K562 (cell line): ENCODE data around the gene GATAD2B. TPM values are rescaled to one million over a fixed set of nuclear protein-coding genes. Genes with fewer than 3 reads are reported as not detected.

ENCODE experiments used
- BHLHE40 ChIP-seq: IDR thresholded peaks from 2 replicates; pipeline ENCODE4 v1.6.1; 2011; ENCODE audit warnings: low read length, improper control_type of control experiment
- CBX3 ChIP-seq, 2 experiments: IDR thresholded peaks; 1 replicate in 1 of 2; 2 replicates in 1 of 2; pipeline ENCODE4 v1.6.1; 2012; ENCODE audit warnings: inconsistent platforms in 2 of 2, low read length in 2 of 2, borderline replicate concordance in 1 of 2, control low read depth in 1 of 2
- CBX5 ChIP-seq: IDR thresholded peaks from 2 replicates; pipeline ENCODE4 v1.6.1; 2014; ENCODE audit warnings: low read depth, borderline replicate concordance
- CHCHD3 ChIP-seq: fragments of 250-450 bp; sonication (Bioruptor Pico); IDR thresholded peaks from 2 replicates; pipeline ENCODE4 v2.1.2; 2022; ENCODE audit warnings: mild to moderate bottlenecking
- CSDE1 ChIP-seq, 2 experiments: fragments of 450-650 bp; IDR thresholded peaks; 2 replicates each; pipeline ENCODE4 v1.6.1; 2016; ENCODE audit warnings: mild to moderate bottlenecking in 1 of 2
- DACH1 ChIP-seq: fragments of 450-650 bp; IDR thresholded peaks from 2 replicates; pipeline ENCODE4 v1.6.1; 2018; ENCODE audit not compliant: partially characterized antibody
- EGR1 ChIP-seq: fragments of 450-650 bp; conservative IDR thresholded peaks from 2 replicates; pipeline ENCODE4 v1.6.1; 2017; ENCODE audit warnings: mild to moderate bottlenecking
- ELK1 ChIP-seq: sonication (generic); formaldehyde crosslinking; IDR thresholded peaks from 2 replicates; pipeline ENCODE4 v1.8.1; 2022; ENCODE audit warnings: missing genetic modification reagents
- FIP1L1 ChIP-seq: fragments of 200-400 bp; formaldehyde crosslinking; IDR thresholded peaks from 2 replicates; pipeline ENCODE4 v1.6.1; 2018; ENCODE audit warnings: mild to moderate bottlenecking, low read depth, low read length; ENCODE audit not compliant: poor library complexity, severe bottlenecking
- FOXJ3 ChIP-seq: sonication (generic); formaldehyde crosslinking; IDR thresholded peaks from 2 replicates; pipeline ENCODE4 v1.4.0; 2020; ENCODE audit warnings: mild to moderate bottlenecking, missing genetic modification reagents
- HOXB6 ChIP-seq: fragments of 250-450 bp; sonication (Bioruptor Pico); IDR thresholded peaks from 2 replicates; pipeline ENCODE4 v1.5.1; 2022; ENCODE audit warnings: mild to moderate bottlenecking, borderline replicate concordance
- ILK ChIP-seq: fragments of 450-650 bp; IDR thresholded peaks from 2 replicates; pipeline ENCODE4 v1.6.1; 2016; ENCODE audit warnings: missing genetic modification characterization, low read depth, mild to moderate bottlenecking, missing compliant biosample characterization, moderate library complexity, borderline replicate concordance
- KDM1A ChIP-seq, 2 experiments: fragments of 450-650 bp; IDR thresholded peaks; 2 replicates each; pipeline ENCODE4 v1.6.1; 2016; ENCODE audit warnings: mild to moderate bottlenecking in 2 of 2
- MCM2 ChIP-seq: fragments of 450-650 bp; IDR thresholded peaks from 2 replicates; pipeline ENCODE4 v1.6.1; 2017; ENCODE audit warnings: low read depth, mild to moderate bottlenecking
- MEF2D ChIP-seq: conservative IDR thresholded peaks from 2 replicates; pipeline ENCODE4 v1.6.1; 2016; ENCODE audit warnings: low read depth, missing genetic modification characterization, missing compliant biosample characterization
- MLX ChIP-seq, 2 experiments: fragments of 450-650 bp in 1 of 2; sonication (generic) in 1 of 2; formaldehyde crosslinking; conservative IDR thresholded peaks; 2 replicates each; pipeline versions ENCODE4 v1.4.0 to v1.8.1; 2020 to 2022; ENCODE audit warnings: mild to moderate bottlenecking in 1 of 2, missing genetic modification reagents in 1 of 2
- MTA2 ChIP-seq: fragments of 450-650 bp; IDR thresholded peaks from 2 replicates; pipeline ENCODE4 v1.6.1; 2016; ENCODE audit warnings: low read depth
- MTA3 ChIP-seq: fragments of 450-650 bp; formaldehyde crosslinking; IDR thresholded peaks from 2 replicates; pipeline ENCODE4 v1.6.1; 2017; ENCODE audit warnings: mild to moderate bottlenecking, borderline replicate concordance
- POLR2A ChIP-seq: fragments of 450-650 bp; conservative IDR thresholded peaks from 2 replicates; pipeline ENCODE4 v1.6.1; 2016
- POLR2AphosphoS2 ChIP-seq: IDR thresholded peaks from 2 replicates; pipeline ENCODE4 v1.6.1; 2012; ENCODE audit warnings: low read length, improper control_type of control experiment
- POLR2B ChIP-seq: fragments of 450-650 bp; IDR thresholded peaks from 2 replicates; pipeline ENCODE4 v1.6.1; 2018; ENCODE audit warnings: low read depth; ENCODE audit not compliant: partially characterized antibody
- PRMT5 ChIP-seq: sonication (generic); formaldehyde crosslinking; IDR thresholded peaks from 2 replicates; pipeline ENCODE4 v1.5.0; 2020; ENCODE audit warnings: missing genetic modification reagents
- RBM25 ChIP-seq: fragments of 200-400 bp; formaldehyde crosslinking; IDR thresholded peaks from 2 replicates; pipeline ENCODE4 v1.6.1; 2018; ENCODE audit warnings: low read length, low read depth, moderate library complexity; ENCODE audit not compliant: severe bottlenecking
- RHOXF2B ChIP-seq: fragments of 250-450 bp; sonication (Bioruptor Pico); conservative IDR thresholded peaks from 2 replicates; pipeline ENCODE4 v1.5.1; 2021
- SMARCA5 ChIP-seq: fragments of 450-650 bp; IDR thresholded peaks from 2 replicates; pipeline ENCODE4 v1.6.1; 2016
- TAF15 ChIP-seq: fragments of 200-400 bp; formaldehyde crosslinking; IDR thresholded peaks from 2 replicates; pipeline ENCODE4 v1.6.1; 2017; ENCODE audit warnings: mild to moderate bottlenecking, low read depth, low read length, moderate library complexity
- TCF7 ChIP-seq: sonication (generic); IDR thresholded peaks from 2 replicates; pipeline ENCODE4 v1.6.1; 2016; ENCODE audit warnings: antibody characterized with exemption, borderline replicate concordance
- ZC3H4 ChIP-seq: sonication (generic); formaldehyde crosslinking; IDR thresholded peaks from 2 replicates; pipeline ENCODE4 v1.9.0; 2021; ENCODE audit warnings: missing genetic modification reagents, borderline replicate concordance
- ZNF124 ChIP-seq: sonication (generic); formaldehyde crosslinking; IDR thresholded peaks from 2 replicates; pipeline ENCODE4 v1.8.1; 2022; ENCODE audit warnings: missing genetic modification reagents
- ZNF778 ChIP-seq: fragments of 450-650 bp; formaldehyde crosslinking; IDR thresholded peaks from 2 replicates; pipeline ENCODE4 v1.4.0; 2020; ENCODE audit warnings: mild to moderate bottlenecking, moderate library complexity
- polyA plus RNA-seq, 8 experiments: library from polyadenylated mRNA; depleted of rRNA in 4 of 8; stranded (reverse) in 5 of 8; unstranded in 3 of 8; fragments of >200 nt; fragmentation: Nextera tagmentation in 2 of 8; fragmentation: Illumina TruSeq in 1 of 8; extraction: Ambion mirVana in 2 of 8; extraction: Trizol in 1 of 8; gene quantifications; 2 replicates each; pipeline versions ENCODE4 v1.2.1 to v1.2.3, GENCODE V29; 2011 to 2014; ENCODE audit warnings: inconsistent platforms in 1 of 8, missing spikeins in 1 of 8
- total RNA-seq, 7 experiments: library from RNA; depleted of rRNA in 6 of 7; stranded (reverse); fragments of >200 nt in 6 of 7; fragmentation: Illumina TruSeq in 2 of 7; extraction: Trizol in 2 of 7; gene quantifications; 2 replicates each; pipeline versions ENCODE4 v1.2.1 to v1.2.3, GENCODE V29; 2011 to 2021; ENCODE audit warnings: low replicate concordance in 1 of 7
- TF ChIP-seq, protein P1 (sequence below): fragments of 250-450 bp; sonication (Bioruptor Pico); IDR thresholded peaks from 2 replicates; pipeline ENCODE4 v1.8.0; 2022; ENCODE audit warnings: moderate library complexity, mild to moderate bottlenecking, inconsistent platforms

Gene GATAD2B
- total and polyA plus RNA-seq, 9 of the 15 experiments (the other 6 are each of a cell fraction or from before 2014, with no cell fraction given): 1.5 to 40.2 (median 4.9) TPM

DNA sequence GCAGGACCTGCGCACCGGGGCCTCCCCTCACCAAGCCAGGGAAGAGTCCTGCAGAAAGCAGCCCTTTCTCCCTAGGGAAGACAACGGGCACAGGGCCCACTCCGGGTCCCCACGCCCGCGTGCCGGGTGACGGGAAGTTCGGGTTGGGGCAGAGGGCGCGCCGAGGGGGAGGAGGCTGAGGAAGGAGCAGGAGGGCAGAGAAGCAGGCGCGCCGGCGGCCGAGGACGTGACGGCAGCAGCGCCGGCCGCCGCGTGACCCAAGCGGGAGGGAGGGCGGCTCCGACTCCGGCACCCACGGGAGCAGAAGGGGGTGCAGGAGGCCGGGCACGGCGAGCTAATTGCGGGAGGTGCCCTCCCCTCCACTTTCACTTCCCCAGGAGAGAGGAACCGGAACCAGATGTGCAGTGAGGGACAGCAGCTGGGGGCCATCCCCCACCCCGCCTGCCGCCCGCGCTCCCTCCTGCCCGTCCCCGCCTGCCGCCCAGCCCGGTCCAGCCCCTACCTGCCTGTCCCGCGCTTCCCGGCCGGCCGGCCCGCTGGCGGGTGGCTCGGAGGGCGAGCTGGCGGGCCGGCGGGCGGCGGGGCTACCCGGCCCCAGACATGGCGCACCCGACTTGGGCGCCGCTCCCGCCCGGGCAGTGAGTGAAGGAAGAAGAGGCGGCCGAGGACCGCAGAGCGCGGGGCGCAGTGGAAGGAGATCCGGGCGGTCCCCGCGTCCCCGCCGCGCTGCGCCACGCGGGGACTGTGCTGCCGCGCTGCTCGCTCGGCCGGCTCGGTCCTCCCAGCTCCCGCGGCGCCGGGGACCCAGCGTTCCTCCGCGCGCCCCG is 23.2 kb upstream of the GATAD2B start (continued):
- TF ChIP-seq ZC3H4 (CRISPR knock-in tag): no peak
- TF ChIP-seq MCM2: no peak
- TF ChIP-seq PRMT5: no peak
- TF ChIP-seq FIP1L1: no peak
- TF ChIP-seq MLX (CRISPR knock-in tag; conservative IDR thresholded peaks at IDR 0.05): 0 out of 4 replicates have a peak, but pooled peaks of 1 of the 2 experiments have one; percentile 61
- TF ChIP-seq DACH1: peak; percentile 22
- TF ChIP-seq MEF2D (tag): no peak
- no peak for TF ChIP-seq CSDE1 (IDR thresholded peaks at IDR 0.05)
- peak; percentile 84 for TF ChIP-seq BHLHE40
- TF ChIP-seq POLR2A: peak; percentile 45; the same call in 1 of the 2 replicates
- no peak for TF ChIP-seq ZNF778 (CRISPR knock-in tag)
- TF ChIP-seq POLR2B: no peak
- TF ChIP-seq EGR1: peak; percentile 36
- no peak for TF ChIP-seq FOXJ3 (CRISPR knock-in tag)
- TF ChIP-seq POLR2AphosphoS2: 0 out of 2 replicates have a peak, but pooled peaks have one; percentile 49
- no peak for TF ChIP-seq SMARCA5
- no peak for TF ChIP-seq CBX3 (IDR thresholded peaks at IDR 0.05; ENCODE audit: borderline replicate concordance in 1 of 2, low read length in 2 of 2)
- TF ChIP-seq TAF15: no peak
- TF ChIP-seq HOXB6 (CRISPR knock-in tag): no peak
- TF ChIP-seq CBX5: no peak
- TF ChIP-seq ZNF124 (CRISPR knock-in tag): no peak
- TF ChIP-seq MTA2: no peak
- no peak for TF ChIP-seq ILK (tag)
- no peak for TF ChIP-seq ELK1
- TF ChIP-seq, protein P1, sequence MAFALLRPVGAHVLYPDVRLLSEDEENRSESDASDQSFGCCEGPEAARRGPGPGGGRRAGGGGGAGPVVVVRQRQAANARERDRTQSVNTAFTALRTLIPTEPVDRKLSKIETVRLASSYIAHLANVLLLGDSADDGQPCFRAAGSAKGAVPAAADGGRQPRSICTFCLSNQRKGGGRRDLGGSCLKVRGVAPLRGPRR (CRISPR knock-in tag): 0 out of 2 replicates have a peak, but pooled peaks have one; percentile 47
- TF ChIP-seq MTA3: no peak
- no peak for TF ChIP-seq TCF7
- no peak for TF ChIP-seq CHCHD3
- TF ChIP-seq RBM25: no peak
- no peak for TF ChIP-seq RHOXF2B (CRISPR knock-in tag)
- TF ChIP-seq KDM1A (IDR thresholded peaks at IDR 0.05): no peak
